HG02884 (cell line): ENCODE results near the gene ETFA.

Experiments used
- ATAC-seq: cut with Tn5 transposase; IDR thresholded peaks from one replicate; pipeline ENCODE4 v1.9.1; 2021; ENCODE audit warnings: mild to moderate bottlenecking, moderate library complexity; ENCODE audit not compliant: unreplicated experiment

The ETFA gene

DNA sequence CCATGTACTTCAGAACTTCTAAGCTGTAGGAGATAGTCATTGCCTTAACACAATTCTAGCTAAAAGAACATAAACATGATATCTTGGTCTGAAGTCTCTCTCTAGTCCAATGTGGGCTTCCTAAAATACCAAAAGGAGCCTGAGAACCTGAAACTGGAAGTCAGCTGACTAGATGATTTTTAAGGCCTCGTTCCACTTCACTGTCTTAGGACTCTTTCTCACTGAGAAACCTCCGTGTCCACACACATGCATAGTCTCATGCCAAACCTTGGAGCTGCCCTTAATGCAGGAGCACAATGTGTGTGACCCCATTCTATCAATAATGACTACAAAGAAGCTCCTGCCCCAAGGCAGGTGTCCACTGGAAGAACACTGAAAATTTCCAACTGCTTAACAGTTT lies 87.7 kb downstream of the ETFA start:
- ATAC-seq: no peak

DNA sequence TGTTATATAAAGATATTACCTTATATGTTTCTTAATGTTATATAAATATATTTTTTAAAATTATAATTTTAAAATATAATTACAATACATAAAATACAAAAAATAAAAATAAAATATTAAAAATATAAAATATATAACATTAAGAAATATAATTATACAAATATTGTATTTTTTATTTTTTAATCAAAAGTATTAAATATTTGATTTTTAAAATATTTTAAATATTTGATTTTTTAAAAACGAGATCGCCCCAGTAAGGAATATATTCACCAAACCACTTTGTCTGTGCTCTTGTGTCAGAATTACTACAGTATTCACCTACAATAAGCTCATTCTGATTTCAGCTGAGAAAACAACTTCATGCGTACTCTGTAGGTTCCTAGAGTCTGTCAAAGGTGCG lies 89.1 kb downstream of the ETFA start:
- no peak for ATAC-seq

DNA sequence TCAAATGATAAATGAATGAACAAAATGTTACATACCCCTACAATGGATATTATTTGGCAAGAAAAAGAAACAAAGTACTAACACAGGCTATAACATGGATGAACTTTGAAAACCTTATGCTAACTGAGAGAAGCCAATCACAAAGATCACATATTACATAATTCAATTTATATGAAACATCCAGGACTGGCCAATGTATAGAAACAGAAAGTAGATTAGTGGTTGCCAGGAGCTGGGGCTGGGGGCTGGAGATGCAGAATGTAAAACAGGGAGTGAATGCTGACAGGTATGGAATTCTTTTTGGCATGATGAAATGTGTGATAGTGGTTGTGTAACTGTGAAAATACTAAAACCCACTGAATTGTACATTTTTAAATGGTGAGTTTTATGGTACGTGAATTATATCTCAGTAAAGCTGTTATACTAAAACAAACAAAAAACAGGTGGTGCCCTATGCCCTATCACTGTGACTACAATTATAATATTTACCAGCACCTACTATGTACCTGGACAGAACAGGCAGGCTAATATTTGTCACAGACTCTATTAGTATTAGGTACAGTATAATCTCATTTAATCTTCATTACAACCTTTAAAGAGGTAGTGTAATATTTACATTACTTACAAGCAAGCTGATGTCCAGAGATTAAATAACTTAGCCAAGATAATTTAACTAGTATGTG lies 90.0 kb downstream of the ETFA start:
- no peak for ATAC-seq

DNA sequence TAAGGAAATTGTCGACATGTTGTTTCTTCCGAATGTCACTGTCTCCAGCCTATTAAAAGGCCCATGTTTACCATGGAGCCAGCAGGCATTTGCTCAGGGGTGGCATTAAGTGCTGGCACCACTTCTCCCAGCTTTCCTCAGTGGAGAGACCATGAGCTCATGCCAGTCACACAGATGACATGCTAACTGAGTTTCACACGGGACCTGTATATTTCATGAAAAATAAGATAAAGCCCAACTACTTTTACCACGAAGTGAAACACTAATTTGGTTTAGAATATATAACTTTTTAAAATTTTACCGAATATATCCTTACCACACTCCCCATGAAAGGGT lies 93.4 kb downstream of the ETFA start:
- no peak for ATAC-seq

DNA sequence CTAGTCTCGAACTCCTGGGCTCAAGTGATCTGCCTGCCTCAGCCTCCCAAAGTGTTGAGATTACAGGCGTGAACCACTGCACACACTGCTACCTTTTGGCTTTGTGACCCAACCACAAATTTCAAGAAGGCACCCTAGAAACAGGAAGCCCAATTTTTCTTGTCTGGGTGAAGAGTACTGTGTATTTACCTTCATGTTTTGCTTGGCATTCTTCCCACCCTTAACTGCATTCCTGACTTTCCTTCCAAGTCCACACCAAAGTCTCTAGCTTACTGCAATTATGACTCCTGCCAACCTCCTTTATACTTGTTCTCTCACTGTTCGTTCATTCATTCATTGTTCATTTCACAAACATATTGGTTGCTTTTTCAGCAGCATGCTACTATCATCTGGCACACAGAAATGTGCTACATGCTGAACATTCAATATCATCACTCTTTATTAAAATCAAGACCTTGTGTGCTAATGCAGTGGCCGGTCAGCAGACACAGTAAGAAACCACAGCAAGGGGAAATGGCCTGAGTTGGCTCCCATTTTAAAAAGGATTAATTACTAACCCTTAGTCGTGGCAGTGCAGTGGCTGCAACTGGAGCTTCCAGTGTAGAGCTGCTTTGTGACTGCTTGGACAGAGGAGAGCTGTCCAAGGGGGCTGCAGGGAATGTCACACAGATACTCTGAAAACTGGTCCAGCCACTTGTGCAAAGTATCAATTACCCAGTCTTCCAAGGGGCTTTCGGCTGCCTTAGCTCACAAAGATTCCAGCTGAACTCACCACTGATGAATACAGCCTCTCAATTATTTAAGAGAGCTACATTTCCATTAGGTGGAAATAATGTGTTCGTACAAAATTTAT lies 94.0 kb downstream of the ETFA start:
- ATAC-seq: no peak

DNA sequence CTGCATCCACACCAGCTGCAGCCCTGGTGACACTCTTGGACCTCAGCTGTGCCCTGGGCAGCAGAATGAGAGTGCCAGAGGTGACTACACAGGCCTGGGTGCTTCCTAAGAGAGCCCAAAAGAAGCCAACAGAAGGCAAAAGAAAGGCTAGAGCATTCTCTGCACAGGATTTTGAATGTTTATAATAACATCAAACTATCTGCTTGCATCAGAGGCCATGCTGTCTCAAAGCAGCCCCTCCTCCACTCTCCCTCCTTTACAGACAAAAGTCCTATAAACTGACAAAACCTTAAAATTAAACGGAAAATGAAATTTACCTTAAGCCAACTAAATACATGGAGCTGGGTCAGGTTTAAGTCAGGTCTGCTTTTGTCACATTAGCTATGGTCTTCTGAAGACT lies 95.6 kb downstream of the ETFA start:
- no peak for ATAC-seq

DNA sequence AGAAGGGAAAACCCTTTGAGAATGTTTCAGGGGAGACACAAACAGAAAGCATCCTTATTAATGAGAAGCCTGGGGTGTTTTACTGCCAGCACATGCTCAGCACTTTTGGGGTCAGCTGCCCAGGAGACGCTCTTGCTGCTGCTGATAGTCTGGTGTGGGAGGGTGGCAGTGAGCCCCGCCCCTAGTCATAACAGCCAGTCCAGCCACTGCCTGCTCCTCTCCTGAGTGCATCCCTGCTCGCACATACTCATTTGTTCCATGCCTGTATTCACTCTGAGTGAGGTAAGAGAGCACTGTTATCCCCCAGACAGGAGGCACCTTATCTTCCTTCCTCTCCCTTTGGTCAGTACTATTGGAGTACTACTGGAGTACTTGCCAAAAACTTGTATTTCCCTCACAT lies 101.3 kb downstream of the ETFA start:
- ATAC-seq: no peak

DNA sequence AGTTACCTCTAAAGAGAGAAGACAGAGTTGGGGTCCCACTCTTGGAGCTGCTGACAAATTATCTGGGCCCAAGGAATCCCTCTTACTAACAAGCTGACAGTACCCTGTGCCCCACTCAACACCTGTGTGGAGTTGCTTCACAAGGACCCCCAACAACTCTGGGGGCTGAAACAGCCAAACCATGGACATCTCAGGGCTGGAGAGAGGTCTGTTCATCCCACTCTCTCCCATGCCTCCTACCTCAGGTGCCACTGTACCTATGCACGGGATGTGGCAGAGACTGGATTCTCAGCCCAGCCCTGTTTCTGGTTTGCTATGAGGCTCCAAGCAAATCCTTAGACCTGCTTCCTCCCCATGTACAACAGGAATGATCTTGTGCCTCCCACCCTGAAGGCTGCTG lies 101.7 kb downstream of the ETFA start:
- ATAC-seq: no peak

DNA sequence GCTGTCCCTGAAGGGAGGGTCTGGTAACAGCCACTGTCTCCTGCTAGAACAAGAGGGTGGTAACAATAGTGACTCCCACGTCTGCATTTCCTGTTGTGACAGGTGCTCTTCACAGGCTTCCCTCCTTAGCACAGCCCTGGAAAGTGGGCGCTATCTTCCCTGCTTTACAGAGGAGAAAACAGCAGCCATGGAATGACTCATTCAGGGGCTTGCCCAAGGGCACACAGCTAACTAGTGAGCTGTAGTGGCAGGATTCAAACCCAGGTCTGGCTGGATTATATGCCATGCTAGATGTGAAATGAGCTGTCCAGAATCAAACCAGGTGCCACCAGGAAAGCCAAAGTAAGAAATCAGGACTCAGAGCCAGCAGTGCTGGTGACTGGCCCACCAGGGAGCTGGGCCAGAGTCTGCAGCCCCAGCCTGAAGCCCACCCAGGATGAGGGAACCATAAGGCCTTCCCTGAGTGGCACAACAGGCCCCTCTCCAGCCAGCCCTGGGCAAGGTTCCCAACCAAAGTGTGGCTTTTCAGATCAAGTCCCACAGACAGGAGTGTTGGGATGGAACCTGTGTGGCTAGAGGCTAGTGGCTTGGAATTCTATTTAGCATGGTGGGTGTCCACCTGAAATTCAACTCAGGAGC lies 102.4 kb downstream of the ETFA start:
- no peak for ATAC-seq

DNA sequence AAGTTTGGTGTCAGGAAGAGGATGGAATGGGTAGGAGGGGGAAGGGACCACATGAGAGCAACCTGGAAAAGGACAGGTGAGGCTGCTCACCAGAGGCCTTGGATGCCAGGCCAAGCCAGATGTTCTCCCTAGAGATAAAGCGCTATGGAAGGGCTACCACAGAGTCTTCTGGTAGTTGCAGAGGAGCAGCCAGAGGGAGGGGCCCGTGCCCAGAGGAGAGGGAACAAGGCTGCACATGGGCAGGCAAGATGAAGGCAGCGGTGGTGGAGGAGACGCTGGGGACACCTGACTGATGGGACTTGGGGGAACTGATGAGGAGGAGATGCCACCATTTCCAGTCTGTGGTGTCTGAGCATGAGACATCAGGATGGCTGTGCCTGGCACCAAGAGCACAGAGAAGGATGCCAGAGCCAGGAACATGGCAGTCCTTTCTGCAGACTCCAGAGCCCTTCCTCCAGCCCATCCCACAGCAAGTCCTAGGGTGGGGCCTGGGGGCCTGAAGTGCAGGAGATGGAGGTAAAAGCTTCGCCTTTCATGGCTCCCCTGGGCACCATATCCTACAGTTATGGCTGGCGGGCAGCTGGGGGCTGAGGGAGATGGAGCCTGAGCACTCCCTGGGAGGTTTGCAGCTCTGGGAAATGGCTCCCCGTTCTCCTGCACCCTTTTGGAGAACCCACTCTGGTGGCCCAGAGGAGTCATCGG lies 103.0 kb downstream of the ETFA start:
- ATAC-seq: no peak

DNA sequence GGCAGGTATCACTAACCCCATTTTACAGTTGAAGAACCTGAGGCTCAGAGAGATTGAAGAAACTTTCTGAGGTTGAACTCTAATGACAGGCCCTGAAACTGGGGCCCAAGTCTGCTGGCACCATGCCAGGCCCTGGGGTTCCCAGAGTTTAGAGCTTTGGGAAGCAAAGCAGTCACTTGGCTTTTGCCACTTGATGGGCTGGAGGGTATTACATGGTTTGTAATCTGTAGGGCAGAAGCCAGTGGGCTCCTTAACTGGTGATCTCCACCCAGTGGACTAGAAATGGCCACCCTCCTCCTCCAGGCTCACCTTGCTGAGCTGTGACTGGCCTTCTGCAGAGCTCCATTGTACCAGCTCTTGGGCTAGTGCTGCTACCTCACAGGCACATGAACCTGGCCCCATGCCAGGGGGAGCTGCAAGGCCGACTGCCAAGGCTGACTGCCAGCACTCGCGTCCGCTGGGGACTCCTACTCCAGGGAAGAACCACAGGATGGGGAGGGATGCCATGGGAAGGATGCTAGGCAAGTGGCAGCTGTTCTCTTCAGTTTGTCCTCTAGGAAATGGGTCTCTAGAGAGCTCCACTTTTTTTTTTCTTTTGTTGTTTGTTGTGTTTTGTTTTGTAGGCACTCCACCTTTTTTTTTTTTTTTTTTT lies 104.8 kb downstream of the ETFA start:
- ATAC-seq: no peak

DNA sequence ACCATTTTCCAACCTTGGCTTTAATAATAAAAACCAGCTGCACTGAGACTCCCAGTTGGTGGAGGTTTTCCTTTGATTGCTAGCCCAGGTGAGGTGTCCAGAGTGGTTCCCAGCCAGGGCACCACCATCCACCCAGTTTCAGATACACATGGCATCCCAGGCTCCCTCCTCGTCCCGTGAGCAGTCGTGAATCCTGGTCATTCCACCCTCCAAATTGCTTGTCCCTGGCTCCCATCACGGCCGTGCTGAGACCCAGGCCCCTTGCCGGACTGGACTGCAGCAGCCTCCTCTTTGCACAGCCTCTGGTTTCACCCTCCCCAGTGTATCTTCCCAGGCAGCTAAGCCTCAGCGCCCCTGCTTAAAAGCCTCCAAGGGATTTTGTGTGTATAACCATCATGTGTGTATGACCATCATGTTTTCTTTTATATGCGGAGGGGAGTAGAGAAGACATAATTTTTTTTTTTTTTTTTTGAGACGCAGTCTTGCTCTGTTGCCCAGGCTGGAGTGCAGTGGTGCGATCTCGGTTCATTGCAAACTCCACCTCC lies 106.3 kb downstream of the ETFA start:
- ATAC-seq: no peak

DNA sequence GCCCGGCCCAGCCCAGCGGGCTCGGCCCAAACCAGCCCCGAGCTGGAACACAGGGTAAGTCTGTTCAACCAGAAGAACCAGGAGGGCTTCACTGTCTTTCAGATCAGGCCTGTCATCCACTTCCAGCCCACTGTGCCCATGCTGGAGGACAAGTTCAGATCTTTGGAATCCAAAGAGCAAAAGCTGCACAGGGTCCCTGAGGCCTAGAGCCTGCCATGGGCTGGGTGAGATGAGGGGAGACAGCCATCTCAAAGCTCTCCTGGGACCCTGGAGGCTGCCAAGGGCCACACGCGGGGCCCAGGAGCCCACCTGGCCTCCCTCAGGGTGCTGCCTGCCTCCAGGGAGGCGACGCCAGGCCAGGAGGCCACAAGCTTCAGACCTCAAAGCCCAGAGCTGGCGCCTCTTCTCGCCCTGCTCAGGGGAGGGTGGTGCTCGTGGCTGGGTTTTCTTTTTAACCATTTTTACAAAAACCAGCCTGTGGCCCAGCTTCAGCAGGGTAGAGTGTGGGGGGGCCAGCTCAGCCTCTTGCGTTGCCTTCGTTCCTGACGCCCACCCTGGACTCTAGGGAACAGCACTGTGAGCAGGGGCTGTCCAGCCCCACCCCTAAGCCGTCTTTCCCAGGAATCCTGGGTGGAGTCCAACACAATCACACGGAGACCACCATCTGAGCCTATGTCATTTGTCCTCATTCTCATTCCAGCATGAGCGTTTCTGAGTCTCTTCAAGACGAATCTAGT lies 107.0 kb downstream of the ETFA start:
- ATAC-seq: no peak

DNA sequence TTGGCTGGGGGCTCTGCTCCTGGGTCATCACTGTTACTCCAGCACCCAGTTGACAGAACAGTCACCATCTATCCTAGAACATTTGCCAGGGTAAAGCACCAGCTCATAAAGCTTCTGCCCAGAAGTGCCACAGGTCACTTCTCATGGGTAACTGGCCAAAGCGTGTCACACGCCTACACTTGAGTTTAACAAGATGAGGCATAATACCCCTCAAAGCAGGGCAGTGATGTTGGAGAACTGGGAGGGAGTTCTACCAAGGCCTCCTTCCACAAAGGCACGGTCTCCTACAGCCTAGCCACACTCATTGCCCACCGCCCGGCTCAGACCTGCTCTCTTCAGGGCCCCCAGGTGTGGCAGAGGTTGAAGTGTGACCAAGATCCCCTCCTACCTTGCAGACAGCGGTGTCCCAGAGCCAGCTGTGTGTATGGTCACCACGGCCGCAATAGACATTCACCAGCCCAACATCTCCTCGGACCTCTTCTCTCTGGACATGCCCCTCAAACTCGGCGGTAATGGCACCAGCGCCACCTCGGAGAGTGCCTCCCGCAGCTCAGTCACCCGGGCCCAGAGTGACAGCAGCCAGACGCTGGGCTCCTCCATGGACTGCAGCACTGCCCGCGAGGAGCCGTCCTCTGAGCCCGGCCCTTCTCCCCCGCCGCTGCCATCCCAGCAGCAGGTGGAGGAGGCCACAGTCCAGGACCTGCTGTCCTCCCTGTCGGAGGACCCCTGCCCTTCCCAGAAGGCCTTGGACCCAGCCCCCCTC lies 107.7 kb downstream of the ETFA start:
- ATAC-seq: no peak

DNA sequence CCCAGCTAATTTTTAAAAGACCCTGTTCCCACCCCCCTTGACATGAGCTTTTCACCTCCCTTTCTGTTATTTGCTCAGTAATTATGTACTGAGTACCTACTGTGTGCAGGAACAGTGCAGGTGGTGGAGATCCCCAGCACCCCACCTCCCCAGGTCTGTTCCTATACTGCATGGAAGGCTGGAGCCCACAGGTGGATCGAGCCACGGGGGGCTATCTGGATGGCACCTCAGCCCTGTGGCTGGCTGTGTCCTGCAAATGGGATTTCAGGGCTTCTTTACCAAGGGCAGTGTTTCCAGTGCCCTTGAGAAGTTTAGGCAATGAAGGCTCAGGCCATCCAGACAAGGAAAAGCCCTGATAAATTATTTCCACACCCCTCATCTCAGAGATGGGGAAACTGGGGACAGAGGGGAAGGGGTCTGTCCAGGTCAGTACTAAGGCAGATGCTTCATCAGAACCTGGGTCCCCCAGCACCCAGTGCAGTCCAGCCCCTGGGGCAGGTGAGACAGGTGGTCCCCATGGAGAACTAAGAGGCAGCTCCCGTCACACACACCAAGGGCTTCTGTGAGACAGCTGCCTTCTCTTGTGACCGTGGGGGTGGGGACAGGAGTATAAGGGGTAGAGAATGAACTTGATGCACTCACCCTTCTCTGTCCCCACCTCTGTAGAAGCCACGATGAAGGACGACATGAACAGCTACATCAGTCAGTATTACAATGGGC lies 109.6 kb downstream of the ETFA start:
- ATAC-seq: no peak

DNA sequence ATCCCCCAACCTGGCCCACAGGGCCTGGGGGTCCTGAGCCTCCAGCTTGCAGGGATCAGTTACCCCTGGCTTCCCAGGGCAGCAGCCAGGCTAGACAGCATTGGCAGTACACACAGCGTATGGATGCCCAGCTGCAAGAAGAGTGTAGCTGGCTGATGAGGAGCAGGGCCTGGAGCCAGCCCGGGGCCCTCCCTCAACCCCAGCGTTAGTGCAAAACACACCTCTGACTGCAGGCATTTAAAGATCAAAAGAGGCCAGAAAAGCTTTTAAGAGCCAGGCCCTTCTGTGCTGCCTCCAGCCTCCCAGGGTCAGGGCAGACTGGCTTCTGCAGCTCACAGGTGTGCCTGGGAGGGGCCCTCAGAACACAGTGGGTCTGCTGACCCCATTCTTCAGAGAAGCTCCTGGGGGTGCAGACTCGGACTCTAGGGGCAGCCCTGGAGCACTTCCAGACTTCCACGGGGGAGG lies 110.6 kb downstream of the ETFA start:
- ATAC-seq: no peak

DNA sequence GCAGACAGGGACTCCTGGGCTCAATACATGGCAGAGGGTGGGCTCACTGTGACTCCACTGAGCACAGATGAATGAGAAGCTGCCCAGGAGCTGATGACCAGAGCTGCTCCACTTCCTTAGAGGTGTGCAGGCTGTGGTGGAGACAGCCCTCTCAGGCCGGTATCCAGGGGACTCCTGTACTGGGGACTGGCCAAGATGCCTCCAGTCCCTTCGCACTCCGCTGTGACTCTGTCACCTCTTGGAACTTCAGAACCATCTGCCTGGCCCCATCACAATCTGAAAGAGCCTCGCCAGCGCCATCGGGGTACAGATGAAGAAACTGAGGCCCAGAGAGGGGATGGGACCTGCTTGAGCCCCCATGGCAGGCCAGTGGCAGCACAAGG lies 111.2 kb downstream of the ETFA start:
- no peak for ATAC-seq
